Measurements from ENCODE around the gene ALDH1L1.
"Not testable (repeated sequence)": the region's sequence is repeated elsewhere in the genome, so short reads cannot be mapped to it uniquely, and the experiment has no call there.

ALDH1L1 gene

GRCh38 chr3:126070146-126070545 lies 110.2 kb downstream of the ALDH1L1 start:
- Histone ChIP-seq H3K27me3 (ENCODE audit: control insufficient read depth, insufficient read depth, low read length) (no peaks in the 10 kb centered on the region), H3K36me3 (ENCODE audit: control insufficient read depth, insufficient read depth, low read length) (no peaks in the 10 kb centered on the region), H3K9me3 (ENCODE audit: control insufficient read depth, insufficient read depth, low read depth, low read length) (no peaks in the 10 kb centered on the region), H3K9ac (ENCODE audit: low read length) (no peak overlapping the region), H3K4me3 (ENCODE audit: low read depth, low read length) (no peak overlapping the region), H3K27ac (ENCODE audit: low read depth, low read length) (no peak overlapping the region), H3K4me1 (ENCODE audit: control insufficient read depth, insufficient read depth, low read length) (no peaks in the 10 kb centered on the region)

- H3K27ac ChIP-seq (ENCODE audit: low read depth, low read length), result no peak overlapping the region
- no peak overlapping the region for H3K9ac ChIP-seq (ENCODE audit: low read length)
- no peaks in the 10 kb centered on the region for H3K36me3 ChIP-seq (ENCODE audit: control insufficient read depth, insufficient read depth, low read length)
- H3K9me3 ChIP-seq (ENCODE audit: control insufficient read depth, insufficient read depth, low read depth, low read length), result no peaks in the 10 kb centered on the region
- H3K4me1 ChIP-seq (ENCODE audit: control insufficient read depth, insufficient read depth, low read length), result no peaks in the 10 kb centered on the region
- H3K27me3 ChIP-seq (ENCODE audit: control insufficient read depth, insufficient read depth, low read length), result no peaks in the 10 kb centered on the region
- no peak overlapping the region for H3K4me3 ChIP-seq (ENCODE audit: low read depth, low read length)
Measured at GRCh38 chr3:126067959-126068358, 112.4 kb downstream of the ALDH1L1 start.

GRCh38 chr3:126066676-126067075 lies 113.7 kb downstream of the ALDH1L1 start:
- H3K4me1 ChIP-seq (ENCODE audit: control insufficient read depth, insufficient read depth, low read length); H3K27ac ChIP-seq (ENCODE audit: low read depth, low read length); H3K27me3 ChIP-seq (ENCODE audit: control insufficient read depth, insufficient read depth, low read length); H3K36me3 ChIP-seq (ENCODE audit: control insufficient read depth, insufficient read depth, low read length); H3K4me3 ChIP-seq (ENCODE audit: low read depth, low read length); H3K9me3 ChIP-seq (ENCODE audit: control insufficient read depth, insufficient read depth, low read depth, low read length); H3K9ac ChIP-seq (ENCODE audit: low read length): not testable (repeated sequence)

GRCh38 chr3:126065876-126066275 lies 114.5 kb downstream of the ALDH1L1 start:
- Histone ChIP-seq H3K27ac (ENCODE audit: low read depth, low read length) (no peak overlapping the region), H3K27me3 (ENCODE audit: control insufficient read depth, insufficient read depth, low read length) (no peaks in the 10 kb centered on the region), H3K9ac (ENCODE audit: low read length) (no peak overlapping the region), H3K36me3 (ENCODE audit: control insufficient read depth, insufficient read depth, low read length) (no peaks in the 10 kb centered on the region), H3K9me3 (ENCODE audit: control insufficient read depth, insufficient read depth, low read depth, low read length) (no peaks in the 10 kb centered on the region), H3K4me3 (ENCODE audit: low read depth, low read length) (no peak overlapping the region), H3K4me1 (ENCODE audit: control insufficient read depth, insufficient read depth, low read length) (no peaks in the 10 kb centered on the region)

GRCh38 chr3:126064627-126065258 lies 115.6 kb downstream of the ALDH1L1 start:
- Histone ChIP-seq H3K4me3 (ENCODE audit: low read depth, low read length) (no peak overlapping the region), H3K9ac (ENCODE audit: low read length) (no peak overlapping the region), H3K9me3 (ENCODE audit: control insufficient read depth, insufficient read depth, low read depth, low read length) (no peaks in the 10 kb centered on the region), H3K27me3 (ENCODE audit: control insufficient read depth, insufficient read depth, low read length) (no peaks in the 10 kb centered on the region), H3K27ac (ENCODE audit: low read depth, low read length) (no peak overlapping the region), H3K36me3 (ENCODE audit: control insufficient read depth, insufficient read depth, low read length) (no peaks in the 10 kb centered on the region), H3K4me1 (ENCODE audit: control insufficient read depth, insufficient read depth, low read length) (no peaks in the 10 kb centered on the region)

GRCh38 chr3:126063358-126063965 lies 116.9 kb downstream of the ALDH1L1 start:
- no peaks in the 10 kb centered on the region for H3K9me3 ChIP-seq (ENCODE audit: control insufficient read depth, insufficient read depth, low read depth, low read length)
- H3K4me1 ChIP-seq (ENCODE audit: control insufficient read depth, insufficient read depth, low read length), result no peaks in the 10 kb centered on the region
- no peak overlapping the region for H3K4me3 ChIP-seq (ENCODE audit: low read depth, low read length)
- no peaks in the 10 kb centered on the region for H3K36me3 ChIP-seq (ENCODE audit: control insufficient read depth, insufficient read depth, low read length)
- no peak overlapping the region for H3K9ac ChIP-seq (ENCODE audit: low read length)
- no peak overlapping the region for H3K27ac ChIP-seq (ENCODE audit: low read depth, low read length)
- no peaks in the 10 kb centered on the region for H3K27me3 ChIP-seq (ENCODE audit: control insufficient read depth, insufficient read depth, low read length)

GRCh38 chr3:126061301-126062032 lies 118.9 kb downstream of the ALDH1L1 start:
- H3K27me3 ChIP-seq (ENCODE audit: control insufficient read depth, insufficient read depth, low read length), result no peaks in the 10 kb centered on the region
- peaks cover 2% of the 10 kb centered on the region; the same call in 1 of the 2 replicates for H3K4me1 ChIP-seq (ENCODE audit: control insufficient read depth, insufficient read depth, low read length)
- H3K9me3 ChIP-seq (ENCODE audit: control insufficient read depth, insufficient read depth, low read depth, low read length), result no peaks in the 10 kb centered on the region
- H3K27ac ChIP-seq (ENCODE audit: low read depth, low read length), result no peak overlapping the region
- H3K9ac ChIP-seq (ENCODE audit: low read length), result no peak overlapping the region
- H3K36me3 ChIP-seq (ENCODE audit: control insufficient read depth, insufficient read depth, low read length), result no peaks in the 10 kb centered on the region
- H3K4me3 ChIP-seq (ENCODE audit: low read depth, low read length), result no peak overlapping the region

- Histone ChIP-seq H3K9me3 (ENCODE audit: control insufficient read depth, insufficient read depth, low read depth, low read length) (no peaks in the 10 kb centered on the region), H3K27ac (ENCODE audit: low read depth, low read length) (no peak overlapping the region), H3K36me3 (ENCODE audit: control insufficient read depth, insufficient read depth, low read length) (no peaks in the 10 kb centered on the region)
Measured at GRCh38 chr3:126060613-126061145, 119.7 kb downstream of the ALDH1L1 start.

GRCh38 chr3:126058666-126059065 lies 121.7 kb downstream of the ALDH1L1 start:
- no peaks in the 10 kb centered on the region for H3K9me3 ChIP-seq (ENCODE audit: control insufficient read depth, insufficient read depth, low read depth, low read length)
- no peak overlapping the region for H3K27ac ChIP-seq (ENCODE audit: low read depth, low read length)
- H3K36me3 ChIP-seq (ENCODE audit: control insufficient read depth, insufficient read depth, low read length), result no peaks in the 10 kb centered on the region
- no peak overlapping the region for H3K4me3 ChIP-seq (ENCODE audit: low read depth, low read length)
- H3K27me3 ChIP-seq (ENCODE audit: control insufficient read depth, insufficient read depth, low read length), result no peaks in the 10 kb centered on the region
- H3K9ac ChIP-seq (ENCODE audit: low read length), result no peak overlapping the region
- H3K4me1 ChIP-seq (ENCODE audit: control insufficient read depth, insufficient read depth, low read length), result peaks cover 2% of the 10 kb centered on the region; the same call in 1 of the 2 replicates

More at GRCh38 chr3:126060613-126061145, 119.7 kb downstream of the ALDH1L1 start:
- Histone ChIP-seq H3K4me1 (ENCODE audit: control insufficient read depth, insufficient read depth, low read length) (peaks cover 2% of the 10 kb centered on the region; the same call in 1 of the 2 replicates), H3K4me3 (ENCODE audit: low read depth, low read length) (no peak overlapping the region), H3K9ac (ENCODE audit: low read length) (no peak overlapping the region), H3K27me3 (ENCODE audit: control insufficient read depth, insufficient read depth, low read length) (no peaks in the 10 kb centered on the region)

GRCh38 chr3:126057936-126058335 lies 122.5 kb downstream of the ALDH1L1 start:
- Histone ChIP-seq H3K4me3 (ENCODE audit: low read depth, low read length) (no peak overlapping the region), H3K27ac (ENCODE audit: low read depth, low read length) (no peak overlapping the region), H3K27me3 (ENCODE audit: control insufficient read depth, insufficient read depth, low read length) (no peaks in the 10 kb centered on the region), H3K9ac (ENCODE audit: low read length) (no peak overlapping the region), H3K9me3 (ENCODE audit: control insufficient read depth, insufficient read depth, low read depth, low read length) (no peaks in the 10 kb centered on the region), H3K36me3 (ENCODE audit: control insufficient read depth, insufficient read depth, low read length) (no peaks in the 10 kb centered on the region), H3K4me1 (ENCODE audit: control insufficient read depth, insufficient read depth, low read length) (peaks cover 2% of the 10 kb centered on the region; the same call in 1 of the 2 replicates)

GRCh38 chr3:126057501-126057819 lies 122.9 kb downstream of the ALDH1L1 start:
- no peaks in the 10 kb centered on the region for H3K9me3 ChIP-seq (ENCODE audit: control insufficient read depth, insufficient read depth, low read depth, low read length)
- H3K9ac ChIP-seq (ENCODE audit: low read length), result no peak overlapping the region
- no peak overlapping the region for H3K27ac ChIP-seq (ENCODE audit: low read depth, low read length)
- no peaks in the 10 kb centered on the region for H3K36me3 ChIP-seq (ENCODE audit: control insufficient read depth, insufficient read depth, low read length)
- H3K27me3 ChIP-seq (ENCODE audit: control insufficient read depth, insufficient read depth, low read length), result no peaks in the 10 kb centered on the region
- no peak overlapping the region for H3K4me3 ChIP-seq (ENCODE audit: low read depth, low read length)
- peaks cover 2% of the 10 kb centered on the region; the same call in 1 of the 2 replicates for H3K4me1 ChIP-seq (ENCODE audit: control insufficient read depth, insufficient read depth, low read length)

All from HUES6 (cell line).